A673 (cell line): ENCODE measurements around the gene PFAS. TPM values are rescaled to one million over a fixed set of nuclear protein-coding genes. Genes with fewer than 3 reads are reported as not detected.

Experiments used
- BruUV-seq: library from RNA; stranded (reverse); fragments of 400-500 nt; replicated peaks from 2 replicates; lab custom pipeline; 2021; lab: Mats Ljungman, UMichigan
- CTCF ChIA-PET: fragments of 300-600 bp; sonication (Branson Sonifier 250); formaldehyde crosslinking; loops from one replicate; lab custom pipeline; 2022; ENCODE audit warnings: antibody characterized with exemption; lab: Charles Lee
- POLR2A ChIA-PET: fragments of 300-600 bp; sonication (Branson Sonifier 250); formaldehyde crosslinking; loops from one replicate; lab custom pipeline; 2022; ENCODE audit warnings: antibody characterized with exemption; ENCODE audit not compliant: low non-redundant PET; lab: Charles Lee
- DNase-seq: peaks from one replicate; pipeline ENCODE4 v3.0.0-alpha.2; 2015; ENCODE audit warnings: low spot score
- H3K27ac ChIP-seq: fragments of 200-600 bp; sonication (generic); 2 replicates; pipeline ENCODE4 v1.5.1; 2016; ENCODE audit warnings: mixed run types, low read depth, mild to moderate bottlenecking, mixed read lengths, antibody characterized with exemption, low read length; ENCODE audit not compliant: poor library complexity, severe bottlenecking
- H3K27me3 ChIP-seq: fragments of 200-600 bp; sonication (generic); replicated peaks from 2 replicates; pipeline ENCODE4 v1.6.1; 2017; ENCODE audit warnings: mixed run types, low read depth, mild to moderate bottlenecking, mixed read lengths, antibody characterized with exemption, low read length; ENCODE audit not compliant: insufficient read depth, poor library complexity
- H3K36me3 ChIP-seq: fragments of 200-600 bp; sonication (generic); 2 replicates; pipeline ENCODE4 v1.6.1; 2016; ENCODE audit warnings: mixed run types, mild to moderate bottlenecking, mixed read lengths, antibody characterized with exemption, low read length; ENCODE audit not compliant: insufficient read depth, poor library complexity, severe bottlenecking
- H3K4me1 ChIP-seq: fragments of 200-600 bp; sonication (generic); 2 replicates; pipeline ENCODE4 v1.6.1; 2017; ENCODE audit warnings: mixed run types, mild to moderate bottlenecking, mixed read lengths, antibody characterized with exemption, low read length; ENCODE audit not compliant: insufficient read depth, poor library complexity, severe bottlenecking
- H3K4me3 ChIP-seq: fragments of 200-600 bp; sonication (generic); 2 replicates; pipeline ENCODE4 v1.5.1; 2016; ENCODE audit warnings: low read depth, mixed run types, mild to moderate bottlenecking, mixed read lengths, low read length; ENCODE audit not compliant: poor library complexity, severe bottlenecking
- H3K9me3 ChIP-seq: fragments of 200-600 bp; sonication (generic); 2 replicates; pipeline ENCODE4 v1.6.1; 2016; ENCODE audit warnings: mixed run types, low read depth, mild to moderate bottlenecking, mixed read lengths, antibody characterized with exemption, low read length; ENCODE audit not compliant: poor library complexity, severe bottlenecking
- CTCF ChIP-seq: fragments of 300-800, 200-600 bp; sonication (generic); conservative IDR thresholded peaks from 2 replicates; pipeline ENCODE4 v1.5.1; 2017; ENCODE audit warnings: low read depth, mild to moderate bottlenecking, antibody characterized with exemption, low read length, moderate library complexity, mixed read lengths
- EZH2 ChIP-seq: fragments of 200-600 bp; sonication (generic); IDR thresholded peaks from 2 replicates; pipeline ENCODE4 v1.6.1; 2017; ENCODE audit warnings: borderline replicate concordance, low read depth, mild to moderate bottlenecking, mixed read lengths, antibody characterized with exemption, low read length; ENCODE audit not compliant: poor library complexity, severe bottlenecking
- intact Hi-C: fragments of 100-400 bp; cut with micrococcal nuclease; formaldehyde crosslinking; loops from one replicate; pipeline ENCODE4 v1.10.0; 2022; ENCODE audit not compliant: unreplicated experiment
- total RNA-seq: library from RNA; stranded (reverse); gene quantifications from 2 replicates; pipeline ENCODE4 v1.2.3, GENCODE V29; 2021

The PFAS gene
- total RNA-seq, 1 experiment from 2014 or later, result 165 TPM

GRCh38 chr17:8294361-8294760 is 45.3 kb downstream of the PFAS start:
- DNase-seq, result no peak
- CTCF ChIA-PET, result no interaction called here
- TF ChIP-seq CTCF, result no peak
- no peak for TF ChIP-seq EZH2
- Histone ChIP-seq H3K9me3 (no peaks in the 10 kb centered on the region), H3K27ac (no peak overlapping the region), H3K36me3 (no peaks in the 10 kb centered on the region), H3K4me1 (peaks cover 8% of the 10 kb centered on the region), H3K4me3 (no peak overlapping the region), H3K27me3 (no peaks in the 10 kb centered on the region)
- no TSS peak for BruUV-seq
- POLR2A ChIA-PET, result no interaction called here
- intact Hi-C loops, result no loop called here

GRCh38 chr17:8294814-8295316 is 45.8 kb downstream of the PFAS start:
- CTCF ChIA-PET, result interaction anchor here (0.8 to 0.9 kb wide), 2 partner anchors 9 to 221 kb away, joined by 3 read pairs; no protein-coding TSS in a partner anchor
- no peak overlapping the region for H3K27ac ChIP-seq
- intact Hi-C loops, result no loop called here

GRCh38 chr17:8300226-8300625 is 51.1 kb downstream of the PFAS start:
- H3K4me3 ChIP-seq, result no peak overlapping the region
- POLR2A ChIA-PET, result no interaction called here
- intact Hi-C loops, result loop anchor here (2.0 to 5.0 kb wide), 2 partner anchors 77 to 218 kb away; no protein-coding TSS in a partner anchor

More at GRCh38 chr17:8294814-8295316, 45.8 kb downstream of the PFAS start:
- no TSS peak for BruUV-seq
- no peak for DNase-seq
- Histone ChIP-seq H3K27me3 (no peaks in the 10 kb centered on the region), H3K9me3 (no peaks in the 10 kb centered on the region), H3K4me1 (peaks cover 3% of the 10 kb centered on the region), H3K4me3 (peak overlapping the region; percentile 57), H3K36me3 (no peaks in the 10 kb centered on the region)
- POLR2A ChIA-PET, result interaction anchor here (0.6 to 0.7 kb wide), 2 partner anchors 70 to 116 kb away, joined by 3 read pairs; no protein-coding TSS in a partner anchor
- no peak for TF ChIP-seq CTCF
- TF ChIP-seq EZH2, result no peak

More at GRCh38 chr17:8300226-8300625, 51.1 kb downstream of the PFAS start:
- no peaks in the 10 kb centered on the region for H3K4me1 ChIP-seq
- no peaks in the 10 kb centered on the region for H3K9me3 ChIP-seq
- H3K36me3 ChIP-seq, result no peaks in the 10 kb centered on the region
- no peaks in the 10 kb centered on the region for H3K27me3 ChIP-seq
- DNase-seq, result no peak
- H3K27ac ChIP-seq, result no peak overlapping the region
- CTCF ChIA-PET, result no interaction called here
- BruUV-seq, result no TSS peak
- no peak for TF ChIP-seq CTCF
- TF ChIP-seq EZH2, result no peak
